ENCODE data around the gene MYO5B.

GRCh38 chr18:50073319-50073718 lies 121.6 kb downstream of the MYO5B start:
- TF ChIP-seq CTCF (IDR thresholded peaks at IDR 0.05) (no peak), POLR2A (IDR thresholded peaks at IDR 0.05) (no peak)

Data from thyroid gland (tissue), 4 donors.